GM19372 (cell line): ENCODE data around the gene MYOZ3.

Source experiments
- ATAC-seq: cut with Tn5 transposase; IDR thresholded peaks from one replicate; pipeline ENCODE4 v1.9.1; 2021; ENCODE audit warnings: mild to moderate bottlenecking, low read depth, moderate library complexity; ENCODE audit not compliant: unreplicated experiment

The MYOZ3 gene

GRCh38 chr5:150626853-150627276, 34.2 kb upstream of the MYOZ3 start:
- no peak for ATAC-seq

DNA sequence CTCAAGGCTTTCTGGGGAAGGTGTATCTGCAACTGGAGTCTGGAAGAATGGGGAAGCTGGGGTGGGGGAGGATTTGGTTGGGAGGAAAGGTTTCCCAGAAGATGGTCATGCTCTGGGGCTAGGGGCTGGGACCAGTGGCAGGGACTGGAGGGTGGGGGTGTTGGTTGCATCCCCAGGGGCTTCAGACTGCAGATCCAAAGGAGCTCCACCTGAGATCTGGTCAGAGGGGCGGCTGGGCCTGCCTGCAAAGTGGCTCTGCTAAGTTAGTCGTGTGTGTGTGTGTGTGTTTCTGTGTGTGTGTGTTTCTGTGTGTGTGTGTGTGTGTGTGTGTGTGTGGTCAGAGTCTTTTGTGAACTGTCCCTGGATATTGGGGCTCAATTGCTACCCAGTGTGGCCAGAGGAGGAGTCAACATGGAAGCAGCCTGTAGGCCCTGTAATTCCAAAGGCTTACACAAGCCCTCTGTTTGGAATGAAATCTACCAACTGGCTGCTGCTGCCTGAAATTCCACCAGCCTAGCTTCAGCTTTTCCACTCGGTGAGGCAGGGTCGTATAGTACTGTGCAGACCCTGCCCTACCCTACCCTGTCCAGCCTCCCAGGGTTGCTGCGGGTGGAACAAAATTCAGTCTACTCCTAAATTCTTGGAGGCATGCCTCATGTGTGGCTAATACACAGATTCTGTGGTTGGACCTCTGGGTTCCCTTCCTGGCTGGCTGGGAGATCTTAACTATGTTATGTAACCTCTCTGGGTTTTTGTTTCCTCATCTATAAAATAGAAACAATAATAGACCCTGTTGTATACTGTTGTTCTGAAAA, 33.1 kb upstream of the MYOZ3 start:
- ATAC-seq, result no peak

DNA sequence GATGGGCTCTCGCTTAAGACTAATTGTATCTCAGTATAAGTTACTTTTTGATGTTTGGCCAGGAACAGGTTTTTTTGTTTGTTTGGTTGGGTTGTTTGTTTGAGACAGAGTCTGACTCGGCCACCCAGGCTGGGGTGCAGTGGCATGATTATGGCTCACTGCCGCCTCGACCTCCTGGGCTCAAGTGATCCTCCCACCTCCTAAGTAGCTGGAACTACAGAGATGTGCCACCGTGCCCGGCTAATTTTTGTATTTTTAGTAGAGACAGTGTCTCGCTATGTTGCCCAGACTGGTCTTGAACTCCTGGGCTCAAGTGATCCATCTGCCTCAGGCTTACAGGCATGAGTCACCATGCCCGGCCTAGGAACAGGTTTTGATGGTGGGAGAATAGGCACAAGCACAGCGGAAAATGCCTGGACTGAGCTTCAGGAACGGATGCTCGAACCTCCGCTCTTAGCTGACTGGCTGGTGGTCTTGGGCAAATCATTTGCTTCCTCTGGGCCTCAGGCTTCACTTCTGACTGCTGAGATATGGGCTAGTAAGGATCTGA, 32.0 kb upstream of the MYOZ3 start:
- no peak for ATAC-seq

GRCh38 chr5:150630016-150630415, 31.0 kb upstream of the MYOZ3 start:
- ATAC-seq, result no peak

DNA sequence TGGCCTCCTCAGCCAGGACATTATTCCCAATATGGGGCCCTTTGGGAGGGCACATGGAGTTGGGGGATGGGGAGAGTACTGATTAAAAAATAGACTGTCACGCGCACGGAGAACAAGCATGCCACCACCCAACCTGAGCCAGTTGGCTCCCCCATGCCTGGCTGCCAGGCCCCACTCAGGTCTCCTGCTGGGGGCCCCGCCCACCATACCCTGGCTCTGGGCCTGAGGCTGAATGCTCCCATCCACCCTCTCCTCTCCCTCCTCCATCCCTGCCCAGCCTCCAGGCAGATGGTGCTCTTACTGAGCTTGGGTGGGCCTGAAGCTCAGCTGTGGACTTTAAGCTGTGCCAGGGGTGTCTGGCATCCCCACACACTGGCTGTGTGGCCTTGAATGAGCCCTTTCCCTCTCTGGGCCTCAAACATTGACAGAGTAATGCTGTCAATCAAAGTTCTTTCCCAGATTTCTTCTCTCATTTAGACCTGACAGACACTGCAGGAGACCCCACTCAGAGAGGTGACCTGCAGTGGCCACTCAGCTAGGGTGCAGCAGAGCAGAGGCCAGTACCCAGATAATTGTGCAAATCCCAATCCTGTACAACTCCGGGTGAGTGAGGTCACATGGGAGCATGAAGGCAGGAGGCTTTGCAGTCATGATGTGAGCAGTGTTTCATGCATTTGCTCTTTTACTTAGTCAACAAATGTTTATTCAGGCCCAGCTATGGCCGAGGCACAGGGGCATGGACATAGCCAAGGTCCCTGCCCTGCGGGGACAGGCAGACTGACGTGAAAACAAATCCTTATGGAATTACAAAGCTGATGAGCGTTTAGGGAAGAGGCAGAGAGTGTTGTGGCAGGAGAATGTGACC, 30.4 kb upstream of the MYOZ3 start:
- ATAC-seq, result no peak

GRCh38 chr5:150631326-150631701, 29.7 kb upstream of the MYOZ3 start:
- no peak for ATAC-seq

DNA sequence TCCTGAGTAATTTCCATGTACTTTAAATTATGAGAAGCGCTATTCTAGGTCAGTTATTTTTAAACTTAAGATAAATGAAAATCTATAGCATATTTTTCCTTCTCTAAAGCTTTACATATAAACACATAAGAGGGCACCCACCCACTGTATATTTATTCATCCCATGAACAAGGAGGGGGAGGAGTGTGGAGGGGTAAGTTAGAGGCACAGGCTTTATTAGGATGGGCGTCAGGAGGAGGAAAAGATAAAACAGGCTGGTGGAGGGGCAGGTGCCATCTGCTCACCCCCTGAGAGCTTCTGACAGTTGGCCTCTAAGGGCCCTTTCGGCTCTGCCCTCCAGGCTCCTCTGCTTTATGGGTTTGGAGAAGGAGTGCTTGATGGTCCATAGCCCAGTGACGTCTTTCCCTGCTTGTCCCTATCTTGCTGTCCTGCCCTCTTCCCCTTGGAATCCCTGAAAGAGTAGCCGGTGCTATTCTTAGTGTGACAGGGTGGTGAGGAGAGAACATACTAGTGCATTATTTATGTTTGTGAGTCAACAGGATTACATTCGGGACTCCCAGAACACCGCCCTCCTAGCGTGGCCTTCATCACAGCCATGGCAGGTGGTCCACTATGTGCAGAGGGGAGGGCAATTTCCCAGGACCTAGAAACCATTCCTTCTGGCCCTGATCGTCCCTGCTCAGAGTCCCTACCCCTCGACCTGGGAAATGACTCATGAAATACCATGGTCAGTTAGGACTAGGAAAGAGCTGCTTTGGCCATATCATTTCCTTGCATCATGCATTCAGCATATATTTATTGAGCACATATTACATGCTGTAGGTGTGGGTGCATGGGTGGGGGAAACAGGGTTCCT, 28.5 kb upstream of the MYOZ3 start:
- no peak for ATAC-seq

DNA sequence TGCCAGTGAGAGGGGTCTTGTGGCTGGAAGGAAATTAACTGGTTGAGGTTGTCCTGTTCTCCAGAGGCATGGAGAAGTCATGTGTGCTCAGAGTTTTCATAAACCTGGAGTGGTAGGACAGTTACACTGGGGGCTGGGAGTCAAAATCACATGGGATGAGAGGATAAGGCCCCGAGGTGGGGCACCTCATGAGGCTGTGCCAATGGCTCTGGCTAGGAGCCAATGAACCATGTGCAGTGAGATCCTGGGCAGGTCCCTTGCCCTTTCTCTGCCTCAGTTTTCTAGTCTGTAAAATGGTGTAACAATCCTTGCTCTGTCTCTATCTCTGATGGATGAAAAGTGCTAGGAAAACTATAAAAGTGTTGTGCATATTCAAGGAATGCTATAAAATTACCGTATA, 27.6 kb upstream of the MYOZ3 start:
- no peak for ATAC-seq

DNA sequence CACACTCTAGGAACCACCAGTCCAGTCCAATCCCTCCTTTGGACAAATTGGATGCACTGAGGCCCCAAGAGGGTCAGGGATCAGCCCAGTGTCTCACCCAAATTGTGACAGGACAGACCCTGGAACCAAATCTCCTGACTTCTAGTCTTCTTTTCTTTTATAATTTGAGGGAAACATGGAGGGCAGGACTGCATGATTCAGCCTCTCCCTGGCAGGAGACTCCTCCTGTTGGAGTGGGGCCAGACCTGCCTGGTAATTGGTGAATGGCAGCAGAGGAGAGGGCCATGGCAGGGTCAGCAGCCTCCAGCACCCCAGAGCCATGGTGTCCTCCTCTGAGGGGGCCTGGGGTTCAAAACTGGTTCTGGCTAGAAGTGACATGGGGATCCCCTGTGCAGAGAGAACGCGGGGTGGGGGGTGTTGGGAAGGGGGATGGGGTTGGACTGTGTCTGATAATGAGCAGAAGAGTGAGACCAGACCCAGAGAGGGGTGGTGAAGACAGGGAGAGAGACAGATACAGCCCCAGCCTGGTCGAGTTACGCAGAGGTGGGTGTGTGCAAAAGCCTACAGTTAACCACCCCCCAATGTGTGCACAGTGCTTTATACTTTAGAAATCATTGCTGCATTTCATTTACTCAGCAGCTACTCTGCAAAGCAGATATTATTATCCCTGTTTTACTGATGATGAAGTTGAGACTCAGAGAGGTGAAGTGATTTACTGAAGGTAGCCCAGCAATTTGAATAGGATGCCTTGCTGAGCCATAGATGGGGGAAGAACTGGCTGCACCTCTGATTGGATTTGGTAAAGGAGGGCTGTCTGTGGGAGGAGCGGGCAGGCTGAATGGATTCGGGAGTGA, 24.4 kb upstream of the MYOZ3 start:
- no peak for ATAC-seq

DNA sequence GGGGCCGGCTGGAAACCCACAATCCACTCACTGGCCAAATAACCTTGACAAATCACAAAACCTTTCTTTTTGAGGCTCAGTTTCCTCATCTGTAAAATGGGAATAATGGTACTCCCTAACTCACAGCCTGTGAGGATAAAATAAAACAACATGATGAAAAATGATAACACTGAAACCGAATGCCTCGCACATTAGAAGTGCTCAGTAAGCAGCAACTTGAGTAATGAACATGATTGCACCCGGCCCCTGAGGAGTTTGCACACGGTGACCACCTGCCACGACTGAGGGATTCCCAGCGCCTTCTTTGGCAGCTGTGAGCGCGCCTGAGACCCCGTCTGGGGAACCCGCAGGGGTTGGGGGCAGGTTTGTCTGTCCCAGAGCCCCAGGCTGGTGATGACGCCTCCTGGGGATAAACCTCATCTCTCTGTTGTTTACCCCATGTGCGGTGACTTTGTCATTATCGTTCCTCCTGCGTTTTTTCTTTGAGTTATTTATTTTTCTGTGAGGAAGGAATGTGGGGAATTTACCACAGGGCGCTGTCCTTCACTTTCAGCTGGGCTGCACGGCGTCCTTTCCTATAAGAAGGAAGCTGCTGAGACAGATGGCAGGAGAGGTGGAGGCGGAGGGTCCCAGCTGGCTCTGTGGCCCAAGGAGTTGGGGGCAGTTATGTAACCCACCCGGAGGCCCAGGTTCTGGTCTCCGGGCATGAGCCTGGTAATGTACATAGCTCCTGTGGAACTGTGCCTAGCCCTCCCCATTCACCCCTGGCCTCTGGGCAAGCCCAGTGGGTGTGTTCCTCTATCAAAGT, 23.6 kb upstream of the MYOZ3 start:
- ATAC-seq, result no peak

DNA sequence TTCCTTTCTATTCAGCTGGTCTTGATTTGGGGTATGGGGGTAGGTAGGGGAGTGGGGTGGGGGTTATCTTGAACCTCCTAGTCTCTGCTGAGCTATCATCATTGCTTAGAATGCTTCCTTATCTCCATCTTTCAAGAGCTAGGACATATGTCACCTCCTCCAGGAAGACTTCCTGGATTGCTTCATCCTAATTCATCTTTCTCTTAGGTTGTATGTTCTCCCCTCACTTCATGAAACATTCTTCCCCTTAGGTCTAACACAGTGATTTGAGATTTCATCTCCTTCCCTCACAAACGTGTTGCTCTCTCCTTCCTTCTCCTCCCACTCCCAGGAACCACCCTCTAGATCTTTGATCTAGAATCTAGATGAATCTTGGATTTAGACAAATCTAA, 23.0 kb upstream of the MYOZ3 start:
- ATAC-seq, result no peak

DNA sequence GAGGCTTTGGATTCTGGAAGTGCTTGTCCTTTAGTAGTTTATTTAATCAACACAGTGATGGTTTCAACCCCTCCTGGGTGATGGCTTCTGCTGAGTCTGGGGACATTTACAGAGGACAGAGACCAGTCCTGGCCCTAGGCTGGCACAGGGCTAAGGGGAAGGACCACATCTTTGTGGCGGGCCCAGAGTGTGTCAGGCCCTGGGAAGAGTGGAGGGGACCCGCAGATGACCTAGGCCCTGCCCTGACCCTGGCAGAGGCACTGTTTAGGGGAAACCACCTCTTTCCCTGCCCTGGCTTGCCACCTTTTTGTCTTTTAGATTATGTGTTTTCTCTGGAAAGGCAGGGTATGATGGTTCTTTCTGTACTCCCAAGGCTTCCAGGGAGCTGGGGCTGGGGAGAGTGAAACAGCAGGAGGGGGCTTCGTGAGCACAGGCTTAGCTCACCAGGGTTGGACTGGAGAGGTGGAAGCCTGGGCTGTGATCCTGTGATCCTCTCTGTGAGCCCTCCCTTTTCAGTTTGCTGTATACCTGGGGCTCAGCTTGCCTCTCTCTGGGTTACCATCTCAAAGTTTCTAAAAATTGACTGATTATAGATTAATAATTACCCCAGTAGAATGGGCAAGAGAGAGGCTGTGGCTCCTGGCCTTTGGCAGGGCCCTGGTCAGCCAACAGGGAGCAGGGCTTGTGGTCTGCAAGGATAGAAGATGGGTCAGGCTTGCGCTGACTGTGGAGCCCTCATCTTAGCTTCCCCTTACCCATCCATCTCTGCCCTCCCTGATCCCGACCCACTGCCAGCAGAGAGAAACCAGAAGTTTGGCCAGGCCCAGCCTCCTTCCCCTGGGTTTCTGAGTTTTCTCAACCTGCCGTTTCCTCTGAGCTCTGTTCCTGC, 22.3 kb upstream of the MYOZ3 start:
- no peak for ATAC-seq

DNA sequence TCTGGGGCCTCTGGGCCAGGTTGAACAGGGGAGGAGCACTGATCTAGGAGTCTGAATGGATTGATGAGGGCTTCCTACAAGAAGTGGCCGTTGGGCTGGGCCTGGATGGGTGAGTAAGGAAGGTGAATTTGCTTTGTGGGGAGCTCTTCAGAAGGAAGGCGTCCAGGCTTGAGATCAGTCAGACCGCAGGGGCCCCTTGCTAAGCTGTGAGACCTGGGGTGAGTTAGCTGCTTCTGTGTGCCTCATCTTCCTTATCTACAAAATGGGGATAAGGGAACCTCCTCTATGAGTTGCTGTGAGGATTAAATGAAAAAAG, 21.7 kb upstream of the MYOZ3 start:
- no peak for ATAC-seq

- ATAC-seq, result no peak
Measured at GRCh38 chr5:150639751-150640150, 21.3 kb upstream of the MYOZ3 start.

DNA sequence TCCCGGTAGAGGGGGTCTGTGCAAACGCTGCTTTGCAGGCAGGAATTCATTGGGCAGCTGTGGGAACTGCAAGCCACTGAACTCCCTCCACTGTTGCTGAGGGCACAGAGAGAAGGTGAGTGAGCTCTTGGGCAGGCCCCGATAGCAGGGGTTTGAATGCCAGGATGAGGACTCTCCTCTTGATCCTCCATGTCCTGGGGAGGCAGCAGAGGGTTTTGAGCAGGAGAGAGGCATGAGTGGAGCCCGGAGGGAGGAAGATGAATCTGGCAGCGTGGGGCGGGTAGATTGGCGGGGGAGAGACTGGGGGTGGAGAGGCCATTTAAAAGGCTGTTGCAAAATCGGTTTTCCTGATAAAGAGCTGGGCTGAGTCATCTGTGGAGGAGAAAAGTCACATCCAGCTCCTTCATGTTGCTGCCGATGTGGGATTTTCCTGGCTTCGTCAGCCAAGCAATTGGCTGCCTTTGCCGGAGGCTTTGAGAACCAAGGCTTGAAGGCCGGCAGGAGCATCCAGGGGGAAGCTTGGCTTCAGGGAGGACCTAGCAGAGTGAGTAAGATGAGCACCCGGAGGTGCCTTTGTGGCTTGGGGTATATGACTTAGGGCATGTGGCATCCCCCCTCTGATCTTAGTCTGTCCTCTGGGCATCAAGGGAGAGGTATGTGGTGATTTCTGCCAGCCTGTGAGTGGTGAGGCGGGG, 20.6 kb upstream of the MYOZ3 start, which contains the start of gene SYNPO:
Gene SYNPO, plus strand, starts transcription at position 350 of the 695 bp plus-strand sequence. CDS start 7,616 bp downstream, outside the sequence.
- no peak for ATAC-seq

- ATAC-seq, result no peak
Measured at GRCh38 chr5:150641006-150641570, 20.0 kb upstream of the MYOZ3 start.
